Gastroesophageal sphincter (tissue), 3 donors: ENCODE results near the gene CATSPERZ.

Experiments
- EP300 ChIP-seq: sonication (generic); formaldehyde crosslinking; IDR thresholded peaks from one replicate; pipeline ENCODE4 v1.6.1; 2017; ENCODE audit warnings: antibody characterized with exemption, mild to moderate bottlenecking
- POLR2A ChIP-seq, 2 donors: fragments of 450-650 bp; IDR thresholded peaks; one replicate each; pipeline ENCODE4 v1.6.1; 2017; ENCODE audit warnings: antibody characterized with exemption in 2 of 2, mild to moderate bottlenecking in 2 of 2, moderate library complexity in 1 of 2
- POLR2AphosphoS5 ChIP-seq: sonication (generic); formaldehyde crosslinking; IDR thresholded peaks from one replicate; pipeline ENCODE4 v1.6.1; 2017; ENCODE audit warnings: antibody characterized with exemption
- TF ChIP-seq, protein P1 (sequence below), 4 experiments: fragments of 200-600 bp in 2 of 4; fragments of 450-650 bp in 2 of 4; sonication (generic) in 1 of 4; IDR thresholded peaks; one replicate each; pipeline ENCODE4 v1.5.1; 2017 to 2019; ENCODE audit warnings: antibody characterized with exemption in 4 of 4, mild to moderate bottlenecking in 2 of 4, moderate library complexity in 2 of 4

DNA sequence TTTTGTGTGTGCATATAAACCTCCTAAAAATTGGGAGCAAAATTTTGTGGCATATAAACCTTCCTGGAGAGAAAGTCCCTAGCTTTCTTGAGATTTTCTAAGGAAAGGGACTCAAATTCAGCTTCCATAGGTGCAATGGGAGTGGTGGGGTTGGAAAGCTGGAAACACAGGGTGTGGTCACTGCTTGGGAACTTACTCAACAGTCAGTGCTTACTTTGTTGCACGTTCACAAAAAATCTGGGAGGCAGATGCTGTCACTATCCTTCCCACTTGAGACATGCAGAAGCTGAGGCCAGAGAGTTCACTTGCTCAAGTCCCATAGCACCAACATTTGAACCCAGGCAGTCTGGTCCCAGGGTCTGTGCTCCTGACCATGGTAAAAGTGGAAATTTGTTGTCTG, 3.9 kb upstream of the CATSPERZ start:
- TF ChIP-seq, protein P1, sequence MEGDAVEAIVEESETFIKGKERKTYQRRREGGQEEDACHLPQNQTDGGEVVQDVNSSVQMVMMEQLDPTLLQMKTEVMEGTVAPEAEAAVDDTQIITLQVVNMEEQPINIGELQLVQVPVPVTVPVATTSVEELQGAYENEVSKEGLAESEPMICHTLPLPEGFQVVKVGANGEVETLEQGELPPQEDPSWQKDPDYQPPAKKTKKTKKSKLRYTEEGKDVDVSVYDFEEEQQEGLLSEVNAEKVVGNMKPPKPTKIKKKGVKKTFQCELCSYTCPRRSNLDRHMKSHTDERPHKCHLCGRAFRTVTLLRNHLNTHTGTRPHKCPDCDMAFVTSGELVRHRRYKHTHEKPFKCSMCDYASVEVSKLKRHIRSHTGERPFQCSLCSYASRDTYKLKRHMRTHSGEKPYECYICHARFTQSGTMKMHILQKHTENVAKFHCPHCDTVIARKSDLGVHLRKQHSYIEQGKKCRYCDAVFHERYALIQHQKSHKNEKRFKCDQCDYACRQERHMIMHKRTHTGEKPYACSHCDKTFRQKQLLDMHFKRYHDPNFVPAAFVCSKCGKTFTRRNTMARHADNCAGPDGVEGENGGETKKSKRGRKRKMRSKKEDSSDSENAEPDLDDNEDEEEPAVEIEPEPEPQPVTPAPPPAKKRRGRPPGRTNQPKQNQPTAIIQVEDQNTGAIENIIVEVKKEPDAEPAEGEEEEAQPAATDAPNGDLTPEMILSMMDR (IDR thresholded peaks at IDR 0.05) = no peak
- TF ChIP-seq POLR2A (IDR thresholded peaks at IDR 0.05) (no peak), POLR2AphosphoS5 (no peak), EP300 (no peak)
